RWPE1 (cell line): ENCODE measurements around the gene MAP3K4.

Experiments
- CTCF ChIA-PET: fragments of 350-600 bp; sonication (Branson Sonifier 250); formaldehyde crosslinking; extraction: SDS; loops from one replicate; lab custom pipeline; 2021; lab: Yijun Ruan, JAX
- POLR2A ChIA-PET: fragments of 400-600 bp; formaldehyde crosslinking; extraction: SDS; loops from one replicate; lab custom pipeline; 2020; ENCODE audit warnings: antibody characterized with exemption; ENCODE audit not compliant: low non-redundant PET; lab: Yijun Ruan, JAX
- DNase-seq: peaks from one replicate; pipeline ENCODE4 v3.0.0; 2012; ENCODE audit warnings: low spot score
- H3K27ac ChIP-seq: fragments of 450-650 bp; 2 replicates; pipeline ENCODE4 v1.5.1; 2017
- CTCF ChIP-seq: fragments of 450-650 bp; conservative IDR thresholded peaks from 2 replicates; pipeline ENCODE4 v1.5.1; 2017; ENCODE audit warnings: low read depth, mild to moderate bottlenecking

The MAP3K4 gene

DNA sequence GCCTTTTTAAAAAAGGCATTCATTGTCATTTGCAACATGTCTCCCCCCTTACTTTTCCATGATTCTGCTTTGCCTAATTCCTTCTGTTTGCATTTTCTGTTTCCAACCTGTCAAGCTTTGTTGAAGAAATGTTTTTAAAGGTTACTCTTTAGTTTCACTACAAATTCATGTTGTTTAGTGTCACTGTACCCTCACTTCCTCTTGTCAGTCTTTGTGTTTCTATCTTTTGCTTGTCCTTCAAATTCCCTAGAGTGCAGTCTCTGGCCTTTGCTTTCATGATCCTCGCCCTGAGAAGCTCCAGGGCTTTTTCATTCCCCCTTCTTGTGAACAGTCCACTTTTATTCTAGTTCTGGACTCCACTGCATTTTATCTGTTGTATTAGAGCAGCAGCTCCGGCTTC lies 90.6 kb downstream of the MAP3K4 start:
- POLR2A ChIA-PET: no interaction called here

GRCh38 chr6:161085246-161085645 lies 93.7 kb downstream of the MAP3K4 start:
- DNase-seq: no peak
- TF ChIP-seq CTCF: no peak
- ChIA-PET POLR2A (no interaction called here), CTCF (no interaction called here)
- H3K27ac ChIP-seq: no peak overlapping the region

More for the DNA sequence above, 90.6 kb downstream of the MAP3K4 start:
- CTCF ChIA-PET: no interaction called here
- no peak overlapping the region for H3K27ac ChIP-seq
- no peak for DNase-seq
- no peak for TF ChIP-seq CTCF

DNA sequence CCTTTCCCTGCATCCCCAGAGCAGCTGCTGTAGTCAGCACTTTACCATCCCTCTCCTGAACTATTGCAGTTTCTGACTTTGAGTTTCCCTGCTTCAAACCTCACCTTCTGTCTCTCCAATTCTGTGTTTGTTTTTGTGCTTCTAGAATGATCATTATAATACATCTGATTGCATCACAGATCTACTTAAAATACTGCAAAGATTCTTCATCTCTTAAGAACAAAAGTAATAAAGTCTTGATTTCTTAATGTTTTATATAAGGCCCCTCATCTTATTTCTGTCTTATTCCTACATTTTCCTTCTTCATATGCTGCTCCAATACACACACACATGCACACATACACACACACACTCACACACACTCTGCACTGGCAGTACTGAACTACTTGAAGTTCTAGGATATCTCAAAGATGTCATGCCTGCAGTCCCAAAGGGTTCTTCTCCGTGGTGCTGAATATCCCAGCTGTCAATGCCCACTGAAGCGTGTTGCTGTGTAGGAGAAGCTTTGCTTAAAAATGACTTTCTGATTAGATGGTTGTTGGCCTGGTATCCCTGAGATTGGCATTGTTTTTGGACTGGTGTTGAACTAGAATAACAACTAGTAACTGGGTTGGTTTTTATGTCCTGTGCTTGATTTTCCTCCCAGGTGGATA lies 97.2 kb downstream of the MAP3K4 start:
- ChIA-PET POLR2A (no interaction called here), CTCF (interaction anchor here (0.7 kb wide), 1 partner anchor 356 kb away, joined by 3 read pairs; no protein-coding TSS in a partner anchor)
- H3K27ac ChIP-seq: no peak overlapping the region
- TF ChIP-seq CTCF: no peak
- DNase-seq: no peak

GRCh38 chr6:161091151-161091550 lies 99.6 kb downstream of the MAP3K4 start:
- no peak for DNase-seq

DNA sequence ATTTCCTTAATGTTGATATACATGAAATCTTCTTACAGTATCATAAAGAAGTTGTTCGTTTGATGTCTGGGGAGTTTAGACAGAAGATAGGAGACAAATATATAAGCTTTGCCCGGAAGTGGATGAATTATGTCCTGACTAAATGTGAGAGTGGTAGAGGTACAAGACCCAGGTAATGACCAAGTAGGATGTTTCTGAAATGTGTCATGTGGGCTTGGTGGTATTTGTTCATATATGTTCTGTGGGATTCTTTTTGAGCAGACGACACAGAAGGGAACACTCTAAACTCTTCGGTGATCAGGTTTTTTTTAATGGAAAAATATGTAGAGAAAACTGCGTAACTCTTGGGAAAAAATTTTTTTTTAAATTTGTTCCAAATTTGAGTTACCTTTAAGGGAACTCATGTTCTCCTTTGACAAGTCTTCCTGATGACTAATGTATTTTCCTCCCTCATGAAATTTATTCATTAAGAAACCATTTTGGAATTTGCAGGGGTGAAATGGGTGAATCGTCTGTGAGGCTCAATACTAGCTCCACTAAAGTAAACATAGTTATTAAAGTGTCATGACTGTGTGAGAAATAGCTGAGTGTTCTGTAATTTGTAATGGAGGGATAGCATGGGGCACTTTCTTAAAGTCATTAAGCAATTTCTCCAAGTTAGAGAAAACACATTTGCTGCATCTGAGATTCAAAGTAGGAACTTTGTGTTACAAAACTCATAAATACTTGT lies 100.6 kb downstream of the MAP3K4 start:
- TF ChIP-seq CTCF: no peak
- POLR2A ChIA-PET: no interaction called here

More at GRCh38 chr6:161091151-161091550, 99.6 kb downstream of the MAP3K4 start:
- ChIA-PET POLR2A (no interaction called here), CTCF (no interaction called here)
- TF ChIP-seq CTCF: no peak
- H3K27ac ChIP-seq: no peak overlapping the region

DNA sequence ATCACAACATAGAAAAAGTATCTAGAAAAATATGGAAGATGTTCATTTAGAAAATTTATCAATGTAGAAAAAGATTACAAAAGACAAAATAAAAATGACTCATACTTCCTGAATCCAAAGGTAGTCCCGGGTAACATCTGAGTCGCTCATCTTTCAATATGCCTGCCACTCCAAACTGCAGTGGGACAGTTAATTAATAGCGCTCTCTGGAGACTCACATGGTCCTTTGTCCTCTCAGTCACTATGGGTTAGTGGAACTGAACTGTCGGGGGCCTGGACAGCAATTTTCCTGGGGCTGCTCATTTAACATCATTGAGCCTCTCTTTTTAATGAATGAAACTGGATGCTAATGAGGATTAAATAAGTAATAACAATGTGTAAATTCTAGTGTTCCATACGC lies 103.4 kb downstream of the MAP3K4 start:
- CTCF ChIA-PET: no interaction called here
- peak; percentile 14 for DNase-seq

More for the DNA sequence above, 100.6 kb downstream of the MAP3K4 start:
- no peak overlapping the region for H3K27ac ChIP-seq
- CTCF ChIA-PET: interaction anchor here (1.0 kb wide), 1 partner anchor 13 kb away, joined by 3 read pairs; no protein-coding TSS in a partner anchor
- peak; percentile 50 for DNase-seq

More for the DNA sequence above, 103.4 kb downstream of the MAP3K4 start:
- no peak overlapping the region for H3K27ac ChIP-seq
- POLR2A ChIA-PET: no interaction called here
- no peak for TF ChIP-seq CTCF
